Transverse colon (tissue), 4 donors: ENCODE data around the gene YBX2.

Experiments
- CTCF ChIP-seq, 5 experiments: fragments of 200-600 bp in 3 of 5; fragments of 450-650 bp in 2 of 5; sonication (generic) in 3 of 5; IDR thresholded peaks; 1 replicate in 2 of 5; 2 replicates in 3 of 5; pipeline ENCODE4 v1.5.1; 2016 to 2017; ENCODE audit warnings: antibody characterized with exemption in 5 of 5, inconsistent platforms in 3 of 5, mild to moderate bottlenecking in 2 of 5, moderate library complexity in 1 of 5
- EP300 ChIP-seq: sonication (generic); formaldehyde crosslinking; IDR thresholded peaks from one replicate; pipeline ENCODE4 v1.6.1; 2017; ENCODE audit warnings: antibody characterized with exemption, low read depth
- POLR2A ChIP-seq: fragments of 450-650 bp; IDR thresholded peaks from one replicate; pipeline ENCODE4 v1.6.1; 2016; ENCODE audit warnings: antibody characterized with exemption, mild to moderate bottlenecking, moderate library complexity
- POLR2AphosphoS5 ChIP-seq, 3 donors: sonication (generic); formaldehyde crosslinking; IDR thresholded peaks; one replicate each; pipeline ENCODE4 v1.6.1; 2016; ENCODE audit warnings: antibody characterized with exemption in 3 of 3

GRCh38 chr17:7341842-7342241 lies 47.4 kb upstream of the YBX2 start:
- TF ChIP-seq POLR2AphosphoS5 (IDR thresholded peaks at IDR 0.05) (no peak), CTCF (IDR thresholded peaks at IDR 0.05) (no peak), POLR2A (no peak), EP300 (no peak)
